Breast epithelium (tissue), 4 donors: ENCODE data around the gene MYO9B. TPM values are rescaled to one million over a fixed set of nuclear protein-coding genes. Genes with fewer than 3 reads are reported as not detected.

Experiments
- DNase-seq, 2 donors: peaks; one replicate each; pipeline ENCODE4 v3.0.0-alpha.2; 2019; ENCODE audit warnings: low spot score in 2 of 2
- H3K27ac ChIP-seq, 2 donors: fragments of 200-600 bp; sonication (generic) in 1 of 2; one replicate each; pipeline ENCODE4 v1.5.1; 2016 to 2019; ENCODE audit warnings: mild to moderate bottlenecking in 1 of 2
- H3K27me3 ChIP-seq, 2 donors: fragments of 200-600 bp; sonication (generic) in 1 of 2; one replicate each; pipeline versions ENCODE4 v1.5.1 to v1.6.0; 2017 to 2019; ENCODE audit warnings: control low read depth in 1 of 2, mild to moderate bottlenecking in 1 of 2
- H3K36me3 ChIP-seq: fragments of 200-600 bp; one replicate; pipeline ENCODE4 v1.5.1; 2019
- H3K4me1 ChIP-seq, 2 donors: fragments of 200-600 bp; sonication (generic); one replicate each; pipeline ENCODE4 v1.5.1; 2016 to 2019; ENCODE audit warnings: control low read depth in 1 of 2
- H3K4me3 ChIP-seq, 3 donors: fragments of 200-600 bp; sonication (generic); 1 replicate in 2 of 3; 2 replicates in 1 of 3; pipeline ENCODE4 v1.5.1; 2016 to 2019; ENCODE audit warnings: mild to moderate bottlenecking in 3 of 3, moderate library complexity in 2 of 3
- H3K9me3 ChIP-seq, 2 donors: fragments of 200-600 bp; sonication (generic) in 1 of 2; one replicate each; pipeline ENCODE4 v1.5.1; 2016 to 2019; ENCODE audit warnings: control low read depth in 1 of 2
- POLR2A ChIP-seq: fragments of 450-650 bp; IDR thresholded peaks from one replicate; pipeline ENCODE4 v1.6.1; 2016; ENCODE audit warnings: antibody characterized with exemption, mild to moderate bottlenecking, moderate library complexity
- POLR2AphosphoS5 ChIP-seq, 3 donors: sonication (generic); formaldehyde crosslinking; IDR thresholded peaks; one replicate each; pipeline ENCODE4 v1.6.1; 2017; ENCODE audit warnings: antibody characterized with exemption in 3 of 3
- intact Hi-C: fragments of 100-400 bp; cut with DNase I; formaldehyde crosslinking; loops from one replicate; pipeline ENCODE4 v1.15.1; 2023; ENCODE audit warnings: low total_unique reads
- total RNA-seq, 3 donors: library from RNA; depleted of rRNA; stranded (reverse); fragments of >200 nt; gene quantifications; one replicate each; pipeline ENCODE4 v1.1.0, GENCODE V29; 2016
- TF ChIP-seq, protein P1 (sequence below), 3 donors: fragments of 450-650 bp; IDR thresholded peaks; one replicate each; pipeline ENCODE4 v1.5.1; 2016 to 2017; ENCODE audit warnings: antibody characterized with exemption in 3 of 3, mild to moderate bottlenecking in 3 of 3, moderate library complexity in 3 of 3

The MYO9B gene
- total RNA-seq, 3 donors from 2014 or later: 76.0 to 79.5 (median 77.4) TPM

DNA sequence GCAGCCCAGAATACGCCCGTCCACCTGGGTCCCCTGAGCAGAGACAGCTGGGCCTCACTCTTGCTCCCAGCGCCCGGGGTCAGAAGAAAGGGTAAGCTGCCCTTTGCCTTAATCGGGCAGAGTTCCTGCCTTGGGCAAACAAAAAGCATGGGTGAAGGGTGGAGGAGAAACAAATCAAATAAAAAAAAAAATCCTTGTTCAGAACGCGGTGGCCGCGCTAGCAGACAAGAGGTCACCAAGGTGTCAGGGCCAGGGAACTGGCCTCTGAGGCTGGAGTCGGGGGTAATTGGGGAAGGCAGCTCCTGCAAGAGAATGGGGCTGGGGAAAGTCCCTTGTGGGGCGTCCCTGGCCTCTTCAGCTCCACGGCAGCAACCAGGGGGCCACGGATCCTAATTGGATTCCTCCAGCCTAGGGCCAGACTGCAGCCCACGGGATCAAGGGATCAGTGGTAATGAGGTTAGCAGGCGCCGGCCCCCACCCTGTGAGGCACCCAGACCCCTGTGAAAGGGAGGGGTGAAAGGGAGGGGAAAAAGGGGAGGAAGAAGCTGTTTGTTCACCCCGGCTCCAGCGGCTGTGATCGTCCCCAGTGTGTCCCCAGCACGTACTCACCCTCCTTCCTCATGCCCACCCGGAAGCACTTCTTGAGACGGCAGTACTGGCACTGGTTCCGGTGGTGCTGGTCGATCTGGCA, 164.6 kb downstream of the MYO9B start:
- Histone ChIP-seq H3K27me3 (no peaks in the 10 kb centered on the region), H3K9me3 (no peaks in the 10 kb centered on the region), H3K27ac (peak overlapping the region; percentile 22 to 75), H3K4me3 (no peak overlapping the region), H3K36me3 (no peaks in the 10 kb centered on the region), H3K4me1 (peaks cover 0 to 2% of the 10 kb centered on the region in 2 donors)
- DNase-seq: no peak
- TF ChIP-seq POLR2A (no peak), POLR2AphosphoS5 (IDR thresholded peaks at IDR 0.05) (no peak)
- TF ChIP-seq, protein P1, sequence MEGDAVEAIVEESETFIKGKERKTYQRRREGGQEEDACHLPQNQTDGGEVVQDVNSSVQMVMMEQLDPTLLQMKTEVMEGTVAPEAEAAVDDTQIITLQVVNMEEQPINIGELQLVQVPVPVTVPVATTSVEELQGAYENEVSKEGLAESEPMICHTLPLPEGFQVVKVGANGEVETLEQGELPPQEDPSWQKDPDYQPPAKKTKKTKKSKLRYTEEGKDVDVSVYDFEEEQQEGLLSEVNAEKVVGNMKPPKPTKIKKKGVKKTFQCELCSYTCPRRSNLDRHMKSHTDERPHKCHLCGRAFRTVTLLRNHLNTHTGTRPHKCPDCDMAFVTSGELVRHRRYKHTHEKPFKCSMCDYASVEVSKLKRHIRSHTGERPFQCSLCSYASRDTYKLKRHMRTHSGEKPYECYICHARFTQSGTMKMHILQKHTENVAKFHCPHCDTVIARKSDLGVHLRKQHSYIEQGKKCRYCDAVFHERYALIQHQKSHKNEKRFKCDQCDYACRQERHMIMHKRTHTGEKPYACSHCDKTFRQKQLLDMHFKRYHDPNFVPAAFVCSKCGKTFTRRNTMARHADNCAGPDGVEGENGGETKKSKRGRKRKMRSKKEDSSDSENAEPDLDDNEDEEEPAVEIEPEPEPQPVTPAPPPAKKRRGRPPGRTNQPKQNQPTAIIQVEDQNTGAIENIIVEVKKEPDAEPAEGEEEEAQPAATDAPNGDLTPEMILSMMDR (IDR thresholded peaks at IDR 0.05): no peak
- intact Hi-C loops: no loop called here

DNA sequence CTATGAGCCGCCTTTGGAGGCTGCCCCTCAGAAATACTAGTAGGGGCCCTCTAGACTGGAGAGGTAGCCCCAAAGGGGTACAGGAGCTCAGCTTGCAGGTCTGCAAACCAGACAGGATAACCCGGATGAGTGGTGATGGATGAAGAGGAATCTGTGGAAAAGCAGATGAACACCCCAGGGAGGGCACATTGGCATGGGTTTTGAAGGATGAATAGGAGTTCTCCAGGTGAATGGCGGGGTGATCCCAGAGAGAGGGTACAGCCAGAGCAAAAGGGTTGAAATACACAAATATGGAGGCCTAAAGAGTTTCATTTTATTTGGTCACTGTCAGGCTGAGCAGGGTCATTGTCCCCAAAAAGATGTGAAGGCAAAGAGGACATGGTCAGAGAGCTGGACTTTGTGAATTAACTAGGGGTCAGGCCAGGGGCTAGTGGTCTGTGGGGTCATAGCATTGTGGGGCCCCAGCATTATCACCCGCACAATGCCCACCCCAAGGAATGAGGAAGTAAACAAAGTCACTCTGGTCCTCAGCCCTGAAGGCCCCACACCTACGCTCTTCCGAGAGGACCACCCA, 165.3 kb downstream of the MYO9B start:
- H3K4me1 ChIP-seq: no peaks in the 10 kb centered on the region
- no peaks in the 10 kb centered on the region for H3K36me3 ChIP-seq
- no peak for DNase-seq
- no peaks in the 10 kb centered on the region for H3K27me3 ChIP-seq
- H3K9me3 ChIP-seq: no peaks in the 10 kb centered on the region
- H3K27ac ChIP-seq: peak overlapping the region; percentile 62 to 75
- TF ChIP-seq POLR2A (no peak), POLR2AphosphoS5 (IDR thresholded peaks at IDR 0.05) (no peak)
- TF ChIP-seq, protein P1 (IDR thresholded peaks at IDR 0.05): no peak
- intact Hi-C loops: no loop called here
- H3K4me3 ChIP-seq: no peak overlapping the region

DNA sequence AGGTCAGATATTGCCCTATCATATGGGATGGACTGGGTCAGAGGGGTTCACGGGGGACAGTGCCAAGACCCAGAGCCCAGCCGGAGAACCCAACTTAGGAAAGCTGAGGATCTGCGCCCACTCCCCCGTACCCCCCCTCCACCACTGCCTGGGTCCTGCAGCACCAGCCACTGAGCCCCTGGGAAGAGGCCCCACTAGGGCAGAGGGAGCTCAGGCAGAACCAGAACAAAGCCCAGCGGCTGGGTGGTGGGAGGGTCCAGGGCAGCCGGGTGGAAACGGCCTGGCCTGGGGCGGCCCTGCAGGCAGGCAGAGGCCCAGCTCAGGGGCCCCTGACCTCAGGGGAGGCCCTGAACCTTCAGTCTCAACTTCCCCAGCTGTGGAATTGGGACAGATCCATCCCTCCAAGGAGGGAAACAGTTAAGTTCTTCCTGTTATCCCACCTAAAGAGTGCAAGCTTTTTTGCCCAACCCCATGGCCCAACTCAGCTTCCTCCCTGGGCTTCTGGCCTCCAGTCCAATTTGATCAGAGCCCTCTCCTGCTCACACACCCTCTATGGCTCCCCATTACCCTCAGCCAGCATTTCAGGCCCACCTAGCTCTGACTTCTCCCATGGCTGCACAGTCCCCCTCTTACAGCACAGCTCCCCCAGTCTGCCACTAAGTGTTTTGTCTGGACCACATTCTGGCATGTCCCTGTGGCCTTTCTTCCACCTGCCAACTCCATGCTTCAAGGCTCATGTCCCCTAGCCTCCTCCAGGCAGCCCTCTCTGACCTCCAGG, 167.0 kb downstream of the MYO9B start:
- Histone ChIP-seq H3K36me3 (no peaks in the 10 kb centered on the region), H3K4me1 (peaks cover 6 to 7% of the 10 kb centered on the region in 2 donors), H3K27ac (peak overlapping the region; percentile 62 to 65), H3K4me3 (peak overlapping the region in 1 of 3 donors; percentile 11), H3K9me3 (no peaks in the 10 kb centered on the region), H3K27me3 (no peaks in the 10 kb centered on the region)
- intact Hi-C loops: no loop called here
- DNase-seq: no peak
- TF ChIP-seq, protein P1 (IDR thresholded peaks at IDR 0.05): no peak
- TF ChIP-seq POLR2AphosphoS5 (IDR thresholded peaks at IDR 0.05) (no peak), POLR2A (no peak)

DNA sequence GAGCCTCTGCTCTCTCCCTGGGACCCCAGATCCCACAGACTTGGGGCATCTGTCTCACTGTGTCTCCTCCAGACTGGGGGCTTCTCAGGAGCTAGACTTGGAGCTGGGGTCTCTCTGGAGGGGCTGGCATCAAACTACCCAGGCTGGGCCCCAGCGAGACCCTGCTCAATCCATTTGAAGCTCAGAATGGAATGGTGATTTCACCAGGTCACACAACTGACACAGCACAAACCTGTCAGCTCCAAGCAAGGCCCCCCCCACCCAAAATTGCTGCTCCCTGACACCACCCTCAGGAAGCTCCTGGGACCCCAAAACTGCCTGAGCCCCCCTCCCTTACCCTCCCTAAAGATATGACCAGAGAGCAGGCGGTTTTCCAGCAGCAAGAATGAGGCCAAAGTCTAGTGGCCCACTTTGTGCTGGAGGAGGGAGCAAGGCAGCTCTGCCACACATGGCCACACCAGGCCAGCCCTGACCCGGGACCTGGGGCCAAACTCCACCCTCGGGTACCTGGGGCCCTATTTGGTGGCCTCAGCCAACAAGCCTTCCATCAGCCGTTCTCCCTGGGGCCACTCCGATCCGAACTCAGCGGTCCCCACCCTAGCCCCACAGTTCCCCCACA, 167.7 kb downstream of the MYO9B start:
- no peak for DNase-seq
- no peaks in the 10 kb centered on the region for H3K36me3 ChIP-seq
- H3K9me3 ChIP-seq: no peaks in the 10 kb centered on the region
- intact Hi-C loops: no loop called here
- H3K4me3 ChIP-seq: peak overlapping the region; percentile 72 to 86 (median 75)
- H3K27ac ChIP-seq: peak overlapping the region; percentile 62 to 97
- TF ChIP-seq POLR2A: no peak
- TF ChIP-seq POLR2AphosphoS5 (IDR thresholded peaks at IDR 0.05): no peak
- H3K27me3 ChIP-seq: no peaks in the 10 kb centered on the region
- peaks cover 6 to 7% of the 10 kb centered on the region in 2 donors for H3K4me1 ChIP-seq

- DNase-seq: no peak
- Histone ChIP-seq H3K36me3 (no peaks in the 10 kb centered on the region), H3K27ac (peak overlapping the region; percentile 62 to 97), H3K4me1 (peaks cover 6 to 7% of the 10 kb centered on the region in 2 donors), H3K4me3 (peak overlapping the region; percentile 72 to 86 (median 75)), H3K9me3 (no peaks in the 10 kb centered on the region), H3K27me3 (no peaks in the 10 kb centered on the region)
- intact Hi-C loops: no loop called here
- TF ChIP-seq POLR2AphosphoS5 (IDR thresholded peaks at IDR 0.05) (no peak), POLR2A (no peak)
- TF ChIP-seq, protein P1 (IDR thresholded peaks at IDR 0.05): no peak
Observed at GRCh38 chr19:17243830-17244617, 168.4 kb downstream of the MYO9B start.
